ENCODE measurements around the gene C11orf16. TPM values are rescaled to one million over a fixed set of nuclear protein-coding genes. Genes with fewer than 3 reads are reported as not detected.
"Not testable (repeated sequence)": the region's sequence is repeated elsewhere in the genome, so short reads cannot be mapped to it uniquely, and the experiment has no call there.

The C11orf16 gene
- total RNA-seq (2014; rRNA removed; shearing (Covaris generic); ENCODE audit: low replicate concordance), result not detected in 2 replicates

DNA sequence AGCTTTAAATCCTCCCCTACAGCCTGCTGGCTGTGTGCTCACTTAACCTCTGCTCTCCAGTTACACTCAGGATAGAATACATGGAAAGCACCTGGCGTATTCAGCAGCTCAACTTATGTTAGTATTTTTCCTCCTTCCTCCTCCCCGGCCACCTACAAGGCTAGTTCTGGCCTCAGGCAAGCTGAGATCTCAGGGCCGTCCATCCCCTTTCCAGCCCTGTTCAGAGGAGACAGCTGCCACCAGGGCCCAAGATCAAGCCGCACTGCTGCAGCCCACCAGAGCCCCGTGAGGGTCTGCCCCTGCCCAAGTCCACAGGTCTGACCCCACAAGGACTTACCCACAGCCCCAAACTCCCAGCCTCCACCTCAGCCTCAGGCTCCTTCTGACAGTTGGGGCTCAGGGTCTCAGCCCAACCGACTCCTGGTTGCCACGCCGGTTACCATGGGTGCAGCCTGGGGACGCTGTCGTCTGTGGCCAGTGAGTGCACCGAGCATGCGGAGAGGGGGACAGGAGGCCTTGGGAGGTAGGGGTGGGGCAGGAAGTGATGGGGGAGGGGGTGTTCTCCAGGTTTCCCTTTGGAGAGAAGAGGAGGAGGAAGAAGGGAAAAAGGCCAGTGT lies at the start of gene C11orf16:
C11orf16 (minus strand) TSS at position 384 of the 617 bp plus-strand sequence. CDS start 639 bp downstream, outside the sequence.
- Histone ChIP-seq H3K9me3 (no peaks in the 10 kb centered on the region), H3K36me3 (no peaks in the 10 kb centered on the region), H3K4me3 (no peak within 1 kb of the TSS), H3K27me3 (no peaks in the 10 kb centered on the region)
- no peak for DNase-seq

GRCh38 chr11:8980485-8980884 lies 47.7 kb upstream of the C11orf16 start:
- no peaks in the 10 kb centered on the region for H3K27me3 ChIP-seq
- H3K9me3 ChIP-seq, result no peaks in the 10 kb centered on the region
- DNase-seq, result no peak
- no peak overlapping the region for H3K4me3 ChIP-seq
- no peaks in the 10 kb centered on the region for H3K36me3 ChIP-seq

DNA sequence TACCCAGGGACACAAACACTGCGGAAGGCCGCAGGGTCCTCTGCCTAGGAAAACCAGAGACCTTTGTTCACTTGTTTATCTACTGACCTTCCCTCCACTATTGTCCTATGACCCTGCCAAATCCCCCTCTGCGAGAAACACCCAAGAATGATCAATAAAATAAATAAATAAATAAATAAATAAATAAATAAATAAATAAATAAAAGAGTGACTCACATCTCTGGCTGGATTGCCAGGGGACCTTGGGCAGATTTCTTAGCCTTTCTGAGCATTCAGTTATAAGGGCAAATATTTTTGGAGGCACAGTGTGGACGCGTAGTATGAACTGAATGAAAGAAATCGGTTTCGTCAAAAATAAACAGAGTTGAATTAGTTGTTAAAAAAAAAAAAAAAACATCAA lies 46.6 kb upstream of the C11orf16 start:
- H3K36me3 ChIP-seq, H3K27me3 ChIP-seq, DNase-seq, H3K4me3 ChIP-seq, H3K9me3 ChIP-seq: not testable (repeated sequence)

- H3K9me3 ChIP-seq, result no peaks in the 10 kb centered on the region
- DNase-seq, result no peak
- no peaks in the 10 kb centered on the region for H3K27me3 ChIP-seq
- H3K4me3 ChIP-seq, result no peak overlapping the region
- H3K36me3 ChIP-seq, result no peaks in the 10 kb centered on the region
Observed at GRCh38 chr11:8973121-8973520, 40.4 kb upstream of the C11orf16 start.

DNA sequence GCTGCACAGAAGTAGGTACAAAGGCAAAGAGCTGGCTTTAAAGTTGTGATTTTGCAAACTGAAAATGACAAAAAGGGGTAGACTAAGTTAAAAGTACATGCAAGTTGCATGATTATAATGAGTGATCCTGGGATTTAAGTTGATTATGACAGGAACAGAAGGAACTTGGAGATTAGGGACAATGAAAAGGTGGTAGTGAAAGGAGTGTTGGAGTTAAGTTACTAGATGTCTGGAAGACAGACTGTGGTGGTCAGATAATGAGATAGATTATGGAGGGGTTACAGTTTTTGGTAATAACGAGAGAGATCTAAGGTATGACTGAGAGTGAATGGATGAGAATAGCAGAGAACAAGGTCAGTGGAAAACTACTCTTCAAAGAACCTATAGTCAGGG lies 39.2 kb upstream of the C11orf16 start:
- Histone ChIP-seq H3K9me3 (no peaks in the 10 kb centered on the region), H3K27me3 (no peaks in the 10 kb centered on the region), H3K4me3 (no peak overlapping the region), H3K36me3 (no peaks in the 10 kb centered on the region)
- DNase-seq, result no peak

- no peak for DNase-seq
- no peak overlapping the region for H3K4me3 ChIP-seq
- no peaks in the 10 kb centered on the region for H3K36me3 ChIP-seq
- no peaks in the 10 kb centered on the region for H3K27me3 ChIP-seq
- no peaks in the 10 kb centered on the region for H3K9me3 ChIP-seq
Observed at GRCh38 chr11:8971196-8971923, 38.6 kb upstream of the C11orf16 start.

DNA sequence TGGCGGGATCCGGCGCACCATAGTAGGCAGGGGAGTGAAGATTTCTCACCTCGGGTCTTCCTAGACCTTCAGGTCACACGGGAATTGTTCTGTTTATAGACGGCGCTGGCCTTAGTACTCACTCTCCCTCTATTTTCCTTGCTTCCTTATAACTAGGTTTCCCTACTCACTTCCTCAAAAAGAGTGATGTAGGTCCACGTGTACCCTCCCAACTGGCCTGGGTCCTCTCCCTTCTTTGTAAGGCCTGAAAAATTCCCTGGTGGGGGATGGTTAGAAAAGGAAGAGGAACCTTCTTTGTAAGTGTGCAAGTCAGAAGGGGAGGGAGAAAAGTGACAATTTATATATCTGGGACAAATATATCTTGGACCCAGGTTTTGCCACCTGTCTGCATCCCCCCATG lies 34.4 kb upstream of the C11orf16 start:
- DNase-seq, result no peak

DNA sequence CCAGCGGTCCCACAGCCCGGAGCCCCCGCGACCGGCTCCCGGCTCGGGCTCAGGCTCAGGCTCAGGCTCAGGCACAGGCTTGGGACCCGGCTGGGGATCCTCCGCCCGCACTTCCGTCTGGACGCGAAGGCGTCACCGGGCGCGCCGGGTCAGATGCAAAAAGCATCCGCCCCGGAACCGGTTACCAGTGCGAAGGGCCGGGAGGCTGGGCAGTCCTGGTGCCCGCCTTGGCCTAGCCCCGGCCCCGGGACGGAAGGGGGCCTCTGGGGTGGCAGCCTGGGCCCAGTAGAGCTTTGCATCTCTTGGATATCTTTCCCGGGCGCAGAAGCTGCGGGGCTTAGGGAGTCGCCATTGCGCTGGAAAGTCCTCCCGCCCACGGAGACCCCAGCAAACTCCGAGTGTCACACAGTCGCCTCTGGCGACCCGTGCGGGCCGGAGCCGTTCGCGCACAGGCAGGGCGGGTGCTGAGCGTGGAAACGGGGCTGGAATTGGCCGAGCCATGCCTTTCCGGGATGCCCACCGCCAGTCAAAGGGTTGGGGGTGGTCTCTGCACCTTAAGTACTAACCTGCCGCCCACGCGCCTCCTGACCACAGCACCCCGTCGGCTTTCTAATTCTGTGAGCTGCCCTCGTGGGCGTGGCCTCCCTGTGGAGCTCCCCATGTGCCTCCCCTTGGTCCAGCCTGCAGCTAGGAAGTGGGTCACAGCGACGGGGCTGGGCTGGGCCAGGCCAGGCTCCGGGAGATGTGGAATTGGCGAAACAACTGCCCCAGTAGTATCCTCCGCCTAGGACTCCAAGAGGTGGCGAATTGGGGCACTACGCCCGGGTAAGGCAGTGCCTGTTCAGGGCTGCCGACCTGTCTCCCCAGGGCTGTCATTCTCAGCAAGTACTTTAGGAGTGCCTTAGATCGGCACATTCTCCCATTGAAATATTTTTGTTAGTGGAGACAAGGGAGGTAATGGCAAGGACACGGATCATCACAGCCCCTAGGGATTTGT lies 31.9 kb upstream of the C11orf16 start, which contains the start of gene TMEM9B:
TMEM9B (minus strand) TSS at position 119 of the 997 bp plus-strand sequence. CDS start 129 bp downstream, outside the sequence.
- H3K4me3 ChIP-seq, result peak within 1 kb of the TSS; percentile 93
- H3K36me3 ChIP-seq, result peaks cover 10% of the 10 kb centered on the region
- no peaks in the 10 kb centered on the region for H3K9me3 ChIP-seq
- DNase-seq, result peak; percentile 96
- H3K27me3 ChIP-seq, result no peaks in the 10 kb centered on the region

More for the DNA sequence above, 34.4 kb upstream of the C11orf16 start:
- H3K4me3 ChIP-seq, result no peak overlapping the region
- no peaks in the 10 kb centered on the region for H3K27me3 ChIP-seq
- H3K9me3 ChIP-seq, result no peaks in the 10 kb centered on the region
- H3K36me3 ChIP-seq, result peaks cover 2% of the 10 kb centered on the region

- peaks cover 10% of the 10 kb centered on the region for H3K36me3 ChIP-seq
- no peaks in the 10 kb centered on the region for H3K27me3 ChIP-seq
- DNase-seq, result peak; percentile 81
- H3K9me3 ChIP-seq, result no peaks in the 10 kb centered on the region
- peak overlapping the region; percentile 93 for H3K4me3 ChIP-seq
Observed at GRCh38 chr11:8963569-8964323, 31.0 kb upstream of the C11orf16 start.

DNA sequence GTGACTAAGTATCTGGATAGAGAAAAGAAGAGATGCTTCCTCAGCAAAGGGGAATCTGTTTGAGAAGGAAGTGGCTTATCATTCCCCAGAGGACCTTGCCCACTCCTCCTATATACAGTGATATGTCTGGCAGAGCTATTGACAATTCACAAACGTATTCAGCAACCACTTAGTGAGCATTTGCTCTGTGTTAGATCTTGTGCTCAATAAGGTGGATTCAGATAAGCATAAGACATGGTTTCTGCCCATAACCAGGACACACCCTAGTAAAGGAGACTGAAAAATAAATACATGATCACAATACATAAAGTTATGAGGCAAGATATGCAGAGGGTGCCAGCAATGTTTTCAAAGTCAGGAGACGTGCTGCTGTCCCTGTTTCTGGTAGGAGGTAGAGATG lies 30.1 kb upstream of the C11orf16 start:
- no peak for DNase-seq
- Histone ChIP-seq H3K4me3 (peak overlapping the region; percentile 93), H3K9me3 (no peaks in the 10 kb centered on the region), H3K36me3 (peaks cover 10% of the 10 kb centered on the region), H3K27me3 (no peaks in the 10 kb centered on the region)

- H3K36me3 ChIP-seq, result peaks cover 10% of the 10 kb centered on the region
- H3K4me3 ChIP-seq, result no peak overlapping the region
- no peaks in the 10 kb centered on the region for H3K9me3 ChIP-seq
- no peaks in the 10 kb centered on the region for H3K27me3 ChIP-seq
- no peak for DNase-seq
Observed at GRCh38 chr11:8961401-8961800, 28.7 kb upstream of the C11orf16 start.

DNA sequence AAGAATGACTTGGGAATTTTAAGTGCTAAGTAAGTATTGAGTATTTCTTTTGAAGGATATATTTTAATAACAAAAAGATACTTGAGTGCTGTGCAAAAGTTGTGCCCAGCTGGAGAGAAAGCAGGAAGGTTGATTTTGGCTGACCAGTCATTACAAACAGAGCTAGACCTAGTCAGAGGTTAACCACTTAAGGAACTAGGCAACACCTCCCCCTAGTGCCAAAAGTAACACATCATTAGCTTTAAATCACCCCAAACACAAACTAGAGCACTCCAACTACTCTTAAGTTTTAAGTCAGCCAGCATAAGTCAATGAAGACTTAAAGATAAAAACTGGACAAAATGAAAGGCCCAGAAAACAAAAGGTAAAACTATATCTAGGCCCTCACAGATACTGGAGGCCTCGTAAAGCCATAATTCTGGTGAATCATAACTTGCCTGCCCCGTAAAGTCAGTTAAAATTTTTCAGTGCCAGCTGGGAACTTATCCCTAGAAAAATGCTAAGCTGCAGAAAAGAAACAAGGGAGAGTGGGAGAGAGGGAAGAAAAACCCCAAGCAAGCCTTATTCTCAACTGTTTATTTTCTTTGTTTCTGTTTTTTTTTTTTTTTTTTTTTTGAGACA lies 26.9 kb upstream of the C11orf16 start:
- Histone ChIP-seq H3K27me3 (no peaks in the 10 kb centered on the region), H3K4me3 (0 out of 2 replicates have a peak overlapping the region, but pooled peaks have one; percentile 14), H3K36me3 (peaks cover 18% of the 10 kb centered on the region), H3K9me3 (no peaks in the 10 kb centered on the region)
- peak; percentile 38 for DNase-seq

- Histone ChIP-seq H3K27me3 (no peaks in the 10 kb centered on the region), H3K4me3 (no peak overlapping the region), H3K36me3 (peaks cover 21% of the 10 kb centered on the region), H3K9me3 (no peaks in the 10 kb centered on the region)
- DNase-seq, result no peak
Observed at GRCh38 chr11:8956860-8957259, 24.1 kb upstream of the C11orf16 start.

DNA sequence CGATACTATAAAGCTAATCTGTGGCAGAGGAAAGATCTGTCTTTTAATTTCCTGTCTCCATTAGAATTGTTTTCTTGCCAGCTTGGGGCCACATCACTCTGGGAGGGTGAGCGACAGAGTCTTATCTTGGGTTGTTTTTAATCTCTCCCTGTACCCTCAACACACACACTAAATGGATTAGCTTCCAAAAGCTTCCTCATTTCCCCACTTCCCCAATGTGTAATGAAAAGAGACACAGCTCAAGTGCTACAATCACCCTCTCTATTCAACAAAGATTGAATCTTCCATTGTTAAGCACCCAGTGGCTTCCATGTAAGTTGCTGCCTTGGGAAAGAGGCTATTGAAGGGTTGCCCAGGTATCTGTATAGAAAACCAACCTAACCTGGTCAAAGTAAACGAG lies 16.1 kb upstream of the C11orf16 start:
- Histone ChIP-seq H3K9me3 (no peaks in the 10 kb centered on the region), H3K4me3 (no peak overlapping the region), H3K27me3 (no peaks in the 10 kb centered on the region), H3K36me3 (peaks cover 41% of the 10 kb centered on the region)
- no peak for DNase-seq

- H3K4me3 ChIP-seq, result no peak overlapping the region
- no peak for DNase-seq
Observed at GRCh38 chr11:8947230-8947943, 14.6 kb upstream of the C11orf16 start.

More at GRCh38 chr11:8947230-8947943, 14.6 kb upstream of the C11orf16 start:
- no peaks in the 10 kb centered on the region for H3K27me3 ChIP-seq
- H3K9me3 ChIP-seq, result no peaks in the 10 kb centered on the region
- peaks cover 34% of the 10 kb centered on the region for H3K36me3 ChIP-seq

Data from MG63 (cell line).